GM19463 (cell line): Measurements from ENCODE around the gene NDE1.

Experiments
- ATAC-seq: cut with Tn5 transposase; IDR thresholded peaks from one replicate; pipeline ENCODE4 v1.9.1; 2021; ENCODE audit warnings: mild to moderate bottlenecking, moderate library complexity; ENCODE audit not compliant: unreplicated experiment

Gene NDE1

GRCh38 chr16:15765116-15765515 lies 115.1 kb downstream of the NDE1 start:
- ATAC-seq = no peak

GRCh38 chr16:15765880-15766279 lies 115.8 kb downstream of the NDE1 start:
- ATAC-seq = peak; percentile 84

- no peak for ATAC-seq
Observed at GRCh38 chr16:15766918-15767317, 116.9 kb downstream of the NDE1 start.

GRCh38 chr16:15768201-15768600 lies 118.2 kb downstream of the NDE1 start:
- ATAC-seq = no peak

- no peak for ATAC-seq
Observed at GRCh38 chr16:15769239-15769638, 119.2 kb downstream of the NDE1 start.

GRCh38 chr16:15770107-15770506 lies 120.1 kb downstream of the NDE1 start:
- ATAC-seq = no peak

- ATAC-seq = no peak
Observed at GRCh38 chr16:15770512-15770911, 120.5 kb downstream of the NDE1 start.

GRCh38 chr16:15771694-15772093 lies 121.6 kb downstream of the NDE1 start:
- ATAC-seq = no peak

- ATAC-seq = no peak
Observed at GRCh38 chr16:15772579-15773293, 122.7 kb downstream of the NDE1 start.

- ATAC-seq = no peak
Observed at GRCh38 chr16:15773968-15774367, 123.9 kb downstream of the NDE1 start.

GRCh38 chr16:15775209-15775608 lies 125.2 kb downstream of the NDE1 start:
- no peak for ATAC-seq

GRCh38 chr16:15775663-15776304 lies 125.7 kb downstream of the NDE1 start:
- ATAC-seq = no peak
